Measurements from ENCODE around the gene C14orf119.
A peak's percentile ranks its signal among the peaks of the same experiment; 100 is the strongest.

The C14orf119 gene, protein sequence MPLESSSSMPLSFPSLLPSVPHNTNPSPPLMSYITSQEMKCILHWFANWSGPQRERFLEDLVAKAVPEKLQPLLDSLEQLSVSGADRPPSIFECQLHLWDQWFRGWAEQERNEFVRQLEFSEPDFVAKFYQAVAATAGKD

DNA sequence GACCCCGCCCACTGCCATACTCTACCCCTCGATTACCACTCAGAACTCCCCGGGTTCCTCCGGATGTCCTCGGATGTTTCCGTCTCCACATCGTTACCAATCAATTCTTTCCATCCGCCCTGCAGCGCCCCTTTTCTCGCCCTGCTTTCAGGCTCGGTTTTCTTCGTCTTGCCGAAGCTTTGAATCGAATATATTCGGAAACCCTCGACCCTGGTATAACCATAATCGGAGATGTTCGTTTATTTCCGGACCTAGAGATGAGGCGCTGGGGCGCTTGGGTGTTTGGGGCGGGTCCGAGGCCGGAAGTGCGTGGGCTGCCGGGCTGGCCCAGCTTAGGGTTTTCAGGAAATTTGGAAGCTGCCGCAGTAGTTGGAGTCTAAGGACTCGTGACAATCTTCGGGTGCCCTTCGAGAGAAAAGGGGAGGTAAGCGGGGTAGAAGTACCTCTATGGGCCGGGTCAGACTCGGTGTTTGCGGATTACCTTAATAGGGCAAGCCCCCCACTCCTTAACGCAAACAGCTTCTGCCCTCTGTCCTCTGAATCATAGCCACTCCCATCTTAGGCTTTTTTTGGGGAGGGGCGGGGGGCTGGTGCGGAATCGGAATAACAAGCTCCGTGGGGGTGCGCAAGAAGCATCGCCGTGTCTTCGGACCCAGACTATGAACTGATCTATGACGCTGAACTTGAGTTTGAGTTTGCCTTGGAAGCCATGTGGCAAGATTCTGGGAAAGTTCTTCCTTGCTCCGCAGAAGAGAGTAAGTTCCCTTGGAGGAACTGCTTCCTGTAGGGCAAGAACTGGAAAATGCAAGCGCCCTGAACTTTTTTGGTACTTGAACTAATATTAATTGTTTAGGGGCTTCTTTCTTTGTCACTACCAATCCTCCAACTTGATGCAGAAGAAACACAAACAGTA lies at the start of gene C14orf119:
C14orf119 (plus strand) TSS at position 310 of the 913 bp plus-strand sequence. CDS start 2,154 bp downstream, outside the sequence.
- DNase-seq = no peak

DNA sequence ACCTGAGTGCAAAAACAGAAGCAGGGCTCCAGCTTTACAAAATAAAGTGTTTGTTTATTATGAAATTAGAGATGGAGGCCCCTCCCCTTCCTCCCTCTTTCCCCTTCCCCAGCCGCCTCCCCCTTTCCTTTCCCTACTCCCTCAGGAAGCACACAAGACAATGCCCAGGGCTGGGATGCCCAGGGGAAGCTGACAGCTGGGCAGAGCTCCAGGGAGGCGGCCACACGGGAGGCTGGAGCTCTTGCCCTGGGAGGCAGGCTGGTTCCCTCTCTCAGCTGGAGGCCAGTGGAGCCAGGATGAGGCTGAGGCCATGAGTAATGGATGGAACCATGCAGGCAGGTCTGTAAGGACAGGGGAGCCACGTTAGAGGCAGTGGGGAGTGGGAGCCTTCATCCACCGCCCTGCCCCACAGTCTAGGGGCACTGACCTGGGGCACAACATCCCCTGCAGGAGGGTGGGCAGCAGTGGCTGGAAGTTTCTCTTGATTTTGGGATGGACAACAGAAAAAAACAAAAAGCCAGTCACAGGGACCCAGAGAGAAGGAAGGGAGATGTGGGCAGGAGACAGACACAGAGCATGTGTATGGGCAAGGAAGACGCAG lies 48.2 kb upstream of the C14orf119 start:
- DNase-seq = no peak

DNA sequence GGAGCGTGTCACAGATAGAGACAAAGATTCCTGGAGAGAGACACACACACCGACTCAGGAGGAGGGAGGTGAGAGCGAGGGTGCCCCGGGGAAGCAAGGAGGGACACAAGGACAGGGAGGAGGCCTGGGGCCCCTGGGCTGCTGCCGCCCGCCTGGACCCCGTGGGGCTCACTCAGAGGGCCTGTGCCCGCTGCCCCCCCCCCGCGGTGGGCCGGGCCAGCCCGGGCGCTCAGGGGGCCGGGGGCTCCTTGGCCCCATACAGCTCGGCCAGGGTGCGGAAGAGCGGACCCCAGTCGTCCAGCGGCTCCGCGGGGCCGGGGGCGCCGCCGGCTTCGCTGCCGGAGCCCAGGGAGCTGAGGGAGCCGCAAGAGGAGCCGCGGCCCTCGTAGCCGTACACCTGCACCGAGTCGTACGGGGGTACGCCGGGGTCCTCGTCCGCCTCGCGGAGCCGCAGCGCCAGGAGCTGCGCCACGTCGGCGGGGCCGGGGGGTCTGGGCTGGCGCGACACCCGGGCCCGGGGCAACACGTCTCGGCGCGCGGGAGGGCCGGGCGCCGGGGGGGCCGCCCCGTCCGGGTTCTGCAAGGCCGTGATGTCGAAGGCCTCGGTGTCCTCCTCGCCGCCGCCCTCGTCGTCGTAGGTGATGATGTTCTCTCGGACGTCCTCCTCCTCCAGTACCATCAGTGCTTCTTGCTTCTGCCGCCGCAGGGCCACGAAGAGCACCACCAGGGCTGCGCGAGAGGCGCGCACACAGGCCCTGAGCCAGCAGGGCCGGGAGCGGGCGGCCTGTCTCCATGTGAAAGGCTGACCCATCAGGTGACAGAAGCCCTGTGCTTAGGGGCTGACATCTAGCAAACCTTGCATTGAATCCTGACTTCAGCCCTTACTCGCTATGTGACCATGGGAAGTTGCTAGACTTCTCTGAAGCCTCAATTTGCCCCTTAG lies 47.3 kb upstream of the C14orf119 start:
- no peak for DNase-seq

DNA sequence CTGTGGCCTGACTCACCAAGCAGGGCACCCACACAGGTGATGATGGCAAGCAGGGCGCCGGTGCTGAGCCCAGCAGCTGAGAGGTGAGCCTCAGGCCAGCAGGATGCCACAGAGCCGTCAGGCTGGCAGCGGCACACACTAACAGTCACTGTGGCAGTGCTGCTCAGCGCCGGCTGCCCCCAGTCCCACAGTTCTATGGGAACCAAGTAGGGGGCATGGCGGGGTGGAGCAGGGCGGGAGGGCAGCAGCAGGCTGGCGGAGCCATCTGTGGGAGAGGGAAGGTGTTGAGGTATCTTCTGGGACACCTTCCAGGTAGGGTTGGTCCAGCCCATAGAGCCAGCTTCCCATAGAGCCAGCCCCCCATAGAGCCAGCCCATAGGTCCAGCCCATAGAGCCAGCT lies 46.3 kb upstream of the C14orf119 start:
- DNase-seq = no peak

DNA sequence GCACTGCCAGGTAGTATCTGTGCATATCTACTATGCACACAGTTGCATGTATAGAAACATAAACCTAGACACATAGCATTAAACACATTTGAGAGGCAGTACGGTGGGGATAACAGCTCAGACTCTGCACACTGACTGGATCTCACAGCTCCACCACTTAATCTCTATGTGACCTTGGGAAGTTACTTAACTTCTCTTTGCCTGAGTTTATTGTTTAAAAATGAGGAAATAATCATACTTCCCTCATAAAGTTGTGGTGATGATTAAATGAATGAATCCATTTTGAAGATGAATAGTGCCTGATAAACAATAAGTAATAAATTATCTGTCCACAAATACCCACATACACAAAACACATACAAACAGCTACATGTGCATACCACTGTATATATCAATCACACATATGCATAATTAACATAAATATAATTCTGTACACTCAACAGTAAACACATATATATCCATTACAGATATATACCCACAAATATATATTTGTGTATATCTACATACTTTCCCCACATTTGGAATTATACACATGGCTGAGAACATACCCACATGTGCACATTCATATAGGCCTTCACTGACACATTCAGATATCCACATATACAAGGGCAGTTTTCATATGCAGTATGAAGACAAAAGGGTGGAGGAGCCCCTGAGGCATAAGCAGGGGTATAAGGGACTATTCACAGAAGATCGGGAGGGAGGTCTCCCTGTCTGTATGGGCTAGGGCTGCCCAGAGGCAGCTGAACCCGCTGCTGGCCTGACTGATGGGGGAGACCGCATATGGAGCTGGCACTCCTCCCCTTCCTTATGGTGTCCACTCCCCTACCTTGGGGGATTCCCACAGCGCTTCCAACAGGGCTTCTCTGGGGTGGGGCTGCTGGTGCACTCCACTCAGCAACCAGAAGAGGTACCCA lies 43.9 kb upstream of the C14orf119 start:
- no peak for DNase-seq

DNA sequence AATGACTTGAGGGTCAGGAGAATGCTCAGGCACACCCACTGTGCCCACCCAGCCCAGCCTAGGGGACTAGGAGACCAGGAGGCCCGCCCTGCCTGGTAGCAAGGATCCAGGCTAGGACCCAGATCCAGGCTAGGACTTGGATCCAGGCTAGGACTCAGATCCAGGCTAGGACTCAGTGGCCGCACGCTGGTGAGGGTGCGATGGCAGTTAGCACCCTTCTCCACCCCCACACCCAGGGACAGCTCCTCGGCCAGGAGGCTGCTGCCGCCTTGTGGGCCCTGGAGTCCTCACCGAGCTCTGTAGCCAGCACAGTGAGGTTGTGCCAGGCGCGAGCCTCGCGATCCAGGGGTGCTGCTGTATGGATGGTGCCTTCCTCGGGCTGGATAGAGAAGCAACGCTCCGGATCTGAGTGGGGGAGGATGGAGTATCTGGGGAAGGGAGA lies 43.1 kb upstream of the C14orf119 start:
- DNase-seq = no peak

DNA sequence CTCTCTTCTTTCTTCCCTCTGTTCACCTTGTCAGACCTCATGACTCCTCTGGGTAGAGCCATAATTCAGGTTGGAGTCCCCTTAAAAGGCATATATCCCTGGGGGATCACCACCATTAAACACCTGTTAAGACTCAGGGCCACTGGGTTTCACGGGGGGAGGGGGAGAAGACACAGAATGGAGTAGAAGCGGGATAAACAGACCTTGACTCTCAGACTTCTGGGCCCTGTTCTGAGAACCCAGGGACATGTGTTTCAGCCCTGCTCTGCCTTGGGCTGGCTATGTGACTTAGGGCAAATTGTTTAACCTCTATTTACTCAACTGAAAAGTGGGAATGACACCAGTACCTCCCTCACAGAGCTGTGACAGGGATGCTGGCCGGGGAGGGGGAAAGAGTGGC lies 42.6 kb upstream of the C14orf119 start:
- no peak for DNase-seq

DNA sequence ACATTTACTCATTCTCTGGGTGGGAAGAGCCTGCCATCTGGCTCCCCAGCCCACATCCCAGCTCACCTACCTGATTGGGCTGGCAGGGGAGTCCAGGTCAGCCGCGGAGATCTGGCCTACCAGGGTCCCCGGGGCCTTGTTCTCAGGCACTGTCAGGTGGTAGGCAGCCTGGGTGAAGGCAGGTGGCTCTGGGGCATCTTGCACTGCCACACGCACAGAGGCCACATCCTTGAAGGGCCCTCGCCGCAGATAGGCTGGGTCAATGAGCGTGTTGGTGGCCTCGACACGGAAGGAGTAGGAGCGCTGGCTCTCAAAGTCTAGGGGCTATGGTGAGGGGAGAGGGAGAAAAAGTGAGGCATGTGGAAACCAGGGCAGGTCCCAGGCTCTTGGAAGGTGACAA lies 41.9 kb upstream of the C14orf119 start:
- DNase-seq = no peak

DNA sequence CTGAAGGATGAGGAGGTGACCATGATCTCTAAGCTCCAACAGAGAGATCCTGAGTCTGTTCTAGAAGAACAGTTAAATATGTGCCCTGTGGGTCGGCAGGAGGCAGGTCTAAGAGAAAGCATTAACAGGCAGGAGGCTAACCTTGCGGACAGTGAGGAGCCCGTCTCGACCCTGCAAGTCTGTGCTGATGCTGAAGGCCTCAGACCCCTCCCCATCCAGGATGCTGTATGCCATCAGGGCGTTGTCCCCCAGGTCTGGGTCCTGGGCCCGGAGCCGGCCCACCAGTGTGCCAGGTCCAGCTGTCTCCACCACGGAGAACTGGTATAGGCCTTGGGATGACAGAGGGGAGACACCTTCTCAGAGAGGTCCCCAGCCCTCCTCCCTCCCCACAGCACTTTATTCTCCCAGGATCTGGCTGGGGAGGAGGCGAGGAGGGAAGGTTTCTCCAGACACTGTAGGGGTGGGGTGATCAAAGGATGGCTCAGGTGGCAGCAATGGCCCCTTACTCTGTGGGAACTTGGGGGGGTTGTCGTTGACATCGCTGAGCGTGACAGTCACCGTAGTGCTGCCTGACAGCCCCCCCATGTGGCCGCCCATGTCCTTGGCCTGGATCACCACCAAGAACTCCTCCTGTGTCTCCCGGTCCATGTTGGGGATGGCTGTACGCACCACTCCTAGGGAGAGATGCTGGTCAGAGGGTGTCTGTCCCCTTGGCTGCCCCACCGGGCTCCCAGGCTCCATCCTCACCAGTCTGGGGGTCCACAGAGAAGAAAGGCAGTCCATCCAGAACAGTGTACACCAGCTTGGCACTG lies 41.1 kb upstream of the C14orf119 start:
- no peak for DNase-seq

DNA sequence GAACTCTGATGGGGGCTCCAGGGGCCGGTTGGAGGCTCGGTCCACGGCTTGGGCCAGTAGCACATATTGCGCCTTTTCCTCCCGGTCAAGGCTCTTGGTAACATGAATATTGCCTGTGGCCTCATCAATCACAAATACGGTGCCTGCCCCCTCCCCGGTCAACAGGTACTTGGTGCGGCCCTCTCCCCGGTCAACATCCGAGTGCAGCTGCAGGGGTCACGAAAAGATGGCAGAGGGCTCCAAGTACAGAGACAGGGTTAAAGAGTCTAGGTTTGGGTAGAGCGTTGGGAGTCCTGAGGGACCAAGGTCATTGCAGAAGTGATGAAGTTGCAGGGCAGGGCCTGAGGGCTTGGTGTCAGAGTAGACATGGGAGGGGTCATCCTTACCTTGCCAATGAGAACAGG lies 40.2 kb upstream of the C14orf119 start:
- no peak for DNase-seq

DNA sequence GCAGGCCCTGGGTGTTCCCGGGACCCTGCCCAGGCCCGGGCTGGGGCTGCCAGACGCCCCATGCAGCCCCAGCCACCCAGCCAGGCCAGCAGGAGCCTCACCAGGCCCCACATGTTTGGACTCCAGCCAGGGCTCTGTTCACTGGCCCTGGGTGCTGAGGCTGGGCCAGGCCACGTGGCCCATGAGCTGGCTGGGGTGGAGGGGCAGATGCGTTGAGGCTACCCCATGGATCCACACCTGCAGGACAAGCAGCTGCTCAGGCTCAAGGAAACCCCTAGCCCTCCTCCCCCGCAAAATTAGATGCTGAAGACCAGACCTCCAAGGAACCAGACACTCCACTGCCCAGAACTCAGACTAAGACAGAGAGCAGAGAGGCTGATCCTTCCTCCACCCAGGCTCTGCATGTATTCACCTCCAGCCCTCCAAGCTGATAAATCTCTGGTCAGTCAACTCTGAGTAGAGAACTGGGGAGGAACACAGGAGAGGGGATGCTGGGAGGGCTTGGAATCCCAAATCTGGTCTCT lies 39.6 kb upstream of the C14orf119 start:
- no peak for DNase-seq

DNA sequence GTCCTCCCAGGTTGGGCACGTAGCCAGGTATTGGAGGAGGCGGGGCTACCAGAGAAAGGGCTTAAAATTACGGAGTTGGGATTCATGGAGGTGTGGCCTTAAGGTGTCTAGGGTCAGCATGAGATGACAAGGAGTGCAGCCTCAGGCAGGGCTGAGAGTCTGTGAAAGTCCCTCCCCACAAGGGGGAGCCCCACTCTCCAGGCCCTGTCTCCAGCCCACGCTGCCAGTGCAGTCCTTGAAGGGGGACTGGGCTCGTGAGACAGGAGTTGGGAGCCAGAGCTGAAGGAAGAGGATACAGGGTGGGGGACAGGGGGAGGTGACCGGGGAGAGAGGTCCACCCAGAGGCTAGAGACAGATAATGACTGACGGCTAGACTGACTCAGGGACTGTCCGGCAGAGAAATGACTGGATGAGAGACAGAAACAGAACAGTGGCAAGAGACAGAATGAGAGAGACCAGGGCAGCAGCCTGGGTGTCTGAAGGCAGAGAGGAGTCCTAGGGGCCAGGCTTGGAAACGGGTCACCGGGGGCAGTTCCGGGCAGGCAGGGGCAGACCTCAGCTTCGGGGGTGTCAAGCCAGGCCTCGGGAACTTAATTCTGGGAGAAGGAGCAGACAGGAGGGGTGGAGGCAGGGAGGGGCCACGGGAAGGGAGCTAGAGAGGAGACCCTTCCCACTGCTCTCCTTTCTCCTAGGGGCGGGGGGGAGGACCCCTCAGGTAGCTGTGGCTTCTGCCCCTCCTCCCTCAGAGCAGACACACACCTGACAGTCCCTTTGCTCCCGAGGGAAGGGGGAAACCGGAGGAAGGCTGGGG lies 39.0 kb upstream of the C14orf119 start:
- DNase-seq = peak; percentile 61

DNA sequence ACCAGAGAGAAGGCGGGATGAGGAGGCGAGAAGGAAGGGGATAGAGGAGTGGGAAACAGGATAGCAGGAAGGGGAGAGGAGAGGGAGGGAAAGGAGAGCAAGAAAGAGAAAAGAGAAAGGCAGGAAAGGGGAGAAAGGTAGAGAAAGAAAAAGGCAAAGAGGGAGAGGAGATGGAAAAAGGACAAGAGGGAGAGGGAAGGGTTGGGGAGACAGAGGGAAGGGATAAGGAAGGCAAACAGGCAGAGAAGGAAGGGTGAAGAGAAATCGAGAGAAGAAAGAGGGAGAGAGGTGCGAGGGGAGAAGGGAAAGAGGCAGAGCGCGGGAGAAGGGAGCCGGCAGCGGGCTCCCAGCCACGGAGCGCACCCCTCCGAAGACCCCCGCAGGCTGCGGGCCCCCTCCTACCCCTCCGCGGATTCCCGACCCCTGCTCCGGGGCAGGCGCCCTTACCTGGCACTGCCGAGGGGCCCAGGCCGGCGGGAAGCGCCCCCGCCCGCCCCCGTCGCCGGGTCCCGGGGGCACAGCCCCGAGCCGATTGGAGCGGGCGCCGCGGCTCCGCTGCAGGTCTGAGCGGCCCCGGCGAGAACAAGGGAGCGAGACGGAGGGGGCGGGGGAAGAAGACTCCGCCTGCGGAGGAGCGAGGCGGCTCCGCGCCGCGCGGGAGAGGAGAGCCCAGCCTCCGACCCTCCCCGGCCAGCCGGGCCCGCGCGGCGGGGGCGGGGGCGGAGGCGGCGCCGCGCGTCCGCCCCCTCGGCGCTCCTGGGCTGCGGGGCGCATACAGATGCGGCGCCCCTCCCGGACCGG lies 38.1 kb upstream of the C14orf119 start, which contains the start of gene CDH24:
CDH24 (minus strand) TSS at position 565 of the 801 bp plus-strand sequence. CDS start 1,787 bp downstream, outside the sequence.
- DNase-seq = peak; percentile 62

DNA sequence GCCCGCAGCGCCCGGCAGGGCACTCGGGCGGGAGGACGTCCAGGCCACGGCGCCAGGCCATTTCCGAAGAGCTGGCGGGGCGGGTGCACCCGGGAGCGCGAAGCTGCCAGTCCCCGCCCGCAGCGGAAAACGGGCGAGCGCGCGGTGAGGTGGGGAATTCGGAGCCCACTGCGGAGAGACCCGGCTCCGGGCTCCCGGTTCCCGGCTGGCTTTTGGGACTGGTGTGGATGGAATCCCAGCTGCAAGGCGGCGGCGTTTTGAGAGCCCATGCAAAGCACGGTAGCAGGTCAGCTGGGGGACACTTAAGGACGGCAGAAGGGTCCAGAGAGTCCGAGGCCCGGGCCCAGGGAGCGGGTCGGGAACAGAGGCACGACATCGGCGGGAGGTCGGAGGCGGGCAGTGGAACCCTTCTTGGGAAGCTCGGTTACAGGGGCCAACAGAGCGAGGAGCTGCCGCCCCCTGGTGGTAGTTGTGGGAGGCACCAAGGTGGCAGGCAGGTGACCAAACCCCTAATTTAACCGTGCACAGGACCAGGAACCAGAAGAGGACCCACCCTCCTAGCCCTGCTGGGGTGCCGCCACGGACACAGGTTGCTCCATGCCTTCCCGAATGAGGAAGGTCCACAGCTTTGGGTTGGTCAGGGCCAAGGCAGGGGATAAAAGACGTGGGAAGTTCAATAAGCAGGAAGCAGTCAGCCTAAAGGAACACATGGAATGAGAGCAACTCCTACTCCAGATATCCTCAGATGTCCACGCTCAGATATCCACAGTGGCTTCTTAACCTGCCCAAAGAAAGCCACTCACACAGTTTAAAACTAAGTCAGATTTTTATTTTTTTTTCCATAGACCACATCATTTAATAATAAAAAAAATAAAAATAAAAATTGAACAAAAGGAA lies 37.3 kb upstream of the C14orf119 start:
- peak; percentile 87 for DNase-seq

DNA sequence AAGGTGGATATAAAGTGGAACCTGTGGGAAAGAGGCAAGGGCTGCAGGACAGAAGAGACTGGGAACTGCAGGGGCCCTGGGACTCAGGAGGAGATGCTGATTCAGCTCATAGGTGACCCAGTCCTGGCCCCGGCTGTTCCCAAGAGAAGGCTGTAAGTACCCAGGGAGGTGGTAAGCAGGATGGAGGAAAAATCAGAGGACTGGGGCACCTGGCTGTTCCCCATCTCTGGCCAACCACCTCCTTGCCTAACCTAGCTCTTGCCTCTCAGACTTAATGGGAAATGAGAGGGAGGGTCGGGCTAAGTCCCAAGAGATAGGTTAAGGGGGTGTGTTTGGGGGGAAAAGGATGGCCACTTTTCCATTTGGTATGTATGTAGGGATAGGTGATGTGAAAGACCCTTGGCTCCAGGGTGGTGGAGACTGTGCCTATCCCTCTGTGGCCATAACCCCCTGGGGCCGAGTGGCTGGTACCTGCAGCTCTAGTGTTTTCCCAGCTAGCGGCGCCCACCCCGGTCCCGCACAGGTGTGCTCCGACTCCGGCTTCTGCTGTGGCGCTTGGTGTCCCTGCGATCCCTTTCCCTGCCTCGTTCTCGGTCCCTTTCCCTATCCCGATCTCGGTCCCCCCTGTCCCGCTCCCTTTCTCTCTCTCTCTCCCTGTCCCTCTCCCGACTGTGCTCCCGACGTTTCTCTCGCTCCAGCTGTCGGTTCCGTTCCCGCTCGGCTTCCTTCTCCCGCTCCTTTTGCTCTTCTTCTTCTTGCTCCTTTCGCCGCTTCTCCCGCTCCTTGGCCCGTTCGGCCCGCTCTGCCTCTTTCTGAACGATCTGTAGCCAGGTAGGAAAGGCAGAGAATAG lies 36.4 kb upstream of the C14orf119 start:
- DNase-seq = no peak

DNA sequence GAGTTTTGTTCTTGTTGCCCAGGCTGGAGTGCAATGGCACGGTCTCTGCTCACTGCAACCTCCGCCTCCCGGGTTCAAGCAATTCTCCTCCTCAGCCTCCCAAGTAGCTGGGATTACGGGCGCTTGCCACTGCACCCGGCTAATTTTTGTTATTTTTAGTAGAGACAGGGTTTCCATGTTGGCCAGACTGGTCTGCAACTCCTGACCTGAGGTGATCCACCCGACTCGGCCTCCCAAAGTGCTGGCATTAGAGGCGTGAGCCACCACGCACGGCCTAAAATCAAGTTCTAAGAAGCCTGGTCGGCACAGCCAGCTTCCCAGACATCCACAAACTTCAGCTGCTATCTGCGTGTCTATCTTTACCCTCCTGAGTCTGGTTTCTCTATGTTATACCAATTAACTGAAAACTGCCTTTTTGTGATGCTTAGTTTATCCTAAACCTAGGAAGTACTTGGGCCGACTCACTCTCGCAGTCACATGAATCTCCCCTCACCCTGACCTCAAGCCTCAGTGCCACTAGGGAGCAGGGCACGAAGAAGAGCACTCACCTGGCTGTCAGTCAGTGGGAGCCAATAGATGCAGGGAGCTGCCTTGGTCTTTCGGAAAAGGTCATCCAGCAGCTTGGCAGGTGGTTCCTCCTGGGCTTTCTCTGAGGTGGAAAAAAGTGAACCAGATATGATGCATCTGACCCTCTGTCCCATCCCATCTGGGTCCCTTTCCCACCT lies 34.6 kb upstream of the C14orf119 start:
- no peak for DNase-seq

Data from activated CD4-positive, CD25-positive, alpha-beta regulatory T cell treated with anti-CD3 and anti-CD28 coated beads, Interleukin-2, amount 50 U/mL, for 72 hours (primary cell).